ENCODE results near the gene NKD1. TPM values are rescaled to one million over a fixed set of nuclear protein-coding genes. Genes with fewer than 3 reads are reported as not detected.

NKD1 gene
- total and polyA plus RNA-seq, 8 donors = 0.44 to 284 (median 2.1) TPM

DNA sequence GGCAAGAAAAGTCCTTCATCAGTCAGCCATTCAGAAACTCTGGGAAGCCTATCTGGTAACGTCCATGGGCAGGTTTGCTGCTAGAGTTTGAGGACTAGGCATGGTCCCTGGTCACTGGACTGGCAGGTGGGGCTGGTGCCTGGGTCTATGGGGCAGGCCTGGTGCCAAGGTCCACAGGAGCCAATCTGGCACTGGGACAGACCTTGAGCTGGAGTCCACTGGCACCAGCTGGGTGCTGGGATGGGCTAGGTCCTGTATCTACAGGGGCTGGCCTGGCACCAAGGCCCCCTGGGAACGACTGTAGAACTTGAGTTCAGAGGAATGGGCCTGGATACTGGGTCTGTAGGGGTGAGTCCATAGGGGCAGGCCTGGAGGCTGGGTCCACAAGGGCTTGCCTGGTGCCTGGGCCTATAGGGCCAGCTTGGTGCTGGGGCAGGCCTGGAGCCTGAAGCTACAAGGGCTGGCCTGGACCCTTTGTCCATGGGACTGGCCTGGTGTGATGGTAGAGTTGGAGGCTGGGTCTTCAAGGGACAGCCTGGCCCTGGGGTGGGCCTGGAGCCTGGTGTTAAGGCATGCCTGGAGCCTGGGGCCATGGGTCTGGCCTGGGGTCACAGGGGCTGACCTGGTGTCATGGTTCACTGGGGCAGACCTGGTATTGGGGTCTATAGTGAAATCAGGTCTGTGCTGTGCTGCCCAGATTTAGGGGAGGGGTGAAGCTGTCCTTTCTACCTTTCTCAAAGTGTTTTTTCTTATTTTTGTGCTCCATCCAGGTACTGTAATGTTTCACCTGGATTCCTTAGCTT, 30.5 kb upstream of the NKD1 start:
- WGBS, 5 donors = 42 to 61% (median 51%) methylated on average over 2 of the region's 2 CpGs
- no peak for TF ChIP-seq POLR2A (IDR thresholded peaks at IDR 0.05)
- TF ChIP-seq POLR2AphosphoS5 (IDR thresholded peaks at IDR 0.05) = no peak
- TF ChIP-seq EP300 (IDR thresholded peaks at IDR 0.05) = no peak
- no peak for TF ChIP-seq CTCF (IDR thresholded peaks at IDR 0.05)
- Histone ChIP-seq H3K4me3 (no peak overlapping the region), H3K27me3 (peaks cover 0 to 8% (median 4%) of the 10 kb centered on the region in 3 donors), H3K4me1 (no peaks in the 10 kb centered on the region), H3K27ac (no peak overlapping the region), H3K36me3 (no peaks in the 10 kb centered on the region), H3K9me3 (peaks cover 0 to 26% (median 13%) of the 10 kb centered on the region in 4 donors)
- intact Hi-C loops (cut with DNase I; ENCODE audit: low total_unique reads) = no loop called here
- DNase-seq = peak in 1 of 2 donors; percentile 25

DNA sequence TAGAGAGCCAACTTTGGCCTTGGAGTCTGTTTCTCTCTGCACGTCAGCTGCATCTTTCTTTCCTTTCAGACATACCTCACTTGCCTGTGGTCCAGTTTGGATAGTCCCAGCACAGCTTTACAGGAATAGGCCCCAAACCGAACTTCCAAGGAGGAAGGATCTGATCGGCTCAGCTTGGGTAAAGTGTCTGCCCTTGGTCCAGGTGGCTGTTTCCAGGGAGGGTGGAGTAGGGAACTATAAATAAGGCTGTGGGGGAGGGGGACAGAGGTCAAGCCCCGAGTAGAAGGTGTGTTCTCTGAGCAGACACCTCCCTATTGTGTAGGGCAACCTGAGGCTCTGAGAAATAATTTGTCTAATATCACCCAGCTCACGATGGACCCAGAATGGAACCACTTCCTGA, 29.2 kb upstream of the NKD1 start:
- Histone ChIP-seq H3K4me1 (no peaks in the 10 kb centered on the region), H3K27me3 (peaks cover 0 to 14% (median 4%) of the 10 kb centered on the region in 3 donors), H3K27ac (no peak overlapping the region), H3K4me3 (no peak overlapping the region), H3K9me3 (peaks cover 0 to 22% (median 13%) of the 10 kb centered on the region in 4 donors), H3K36me3 (no peaks in the 10 kb centered on the region)
- peak in 1 of 2 donors; percentile 8 for DNase-seq
- intact Hi-C loops (cut with DNase I; ENCODE audit: low total_unique reads) = no loop called here
- 67 to 73% (median 72%) methylated on average over 5 of the region's 5 CpGs for WGBS, 5 donors
- TF ChIP-seq POLR2AphosphoS5 (IDR thresholded peaks at IDR 0.05) (no peak), POLR2A (IDR thresholded peaks at IDR 0.05) (no peak), EP300 (IDR thresholded peaks at IDR 0.05) (no peak), CTCF (IDR thresholded peaks at IDR 0.05) (no peak)

GRCh38 chr16:50519602-50520001, 28.6 kb upstream of the NKD1 start:
- no peaks in the 10 kb centered on the region for H3K4me1 ChIP-seq
- no peak for DNase-seq
- intact Hi-C loops (cut with DNase I; ENCODE audit: low total_unique reads) = no loop called here
- peaks cover 0 to 14% (median 4%) of the 10 kb centered on the region in 3 donors for H3K27me3 ChIP-seq
- H3K36me3 ChIP-seq = no peaks in the 10 kb centered on the region
- no peak overlapping the region for H3K4me3 ChIP-seq
- H3K27ac ChIP-seq = no peak overlapping the region
- 67 to 82% (median 76%) methylated on average over 3 of the region's 3 CpGs for WGBS, 5 donors
- no peak for TF ChIP-seq CTCF (IDR thresholded peaks at IDR 0.05)
- no peak for TF ChIP-seq POLR2AphosphoS5 (IDR thresholded peaks at IDR 0.05)
- TF ChIP-seq EP300 (IDR thresholded peaks at IDR 0.05) = no peak
- no peak for TF ChIP-seq POLR2A (IDR thresholded peaks at IDR 0.05)
- peaks cover 0 to 22% (median 13%) of the 10 kb centered on the region in 4 donors for H3K9me3 ChIP-seq

DNA sequence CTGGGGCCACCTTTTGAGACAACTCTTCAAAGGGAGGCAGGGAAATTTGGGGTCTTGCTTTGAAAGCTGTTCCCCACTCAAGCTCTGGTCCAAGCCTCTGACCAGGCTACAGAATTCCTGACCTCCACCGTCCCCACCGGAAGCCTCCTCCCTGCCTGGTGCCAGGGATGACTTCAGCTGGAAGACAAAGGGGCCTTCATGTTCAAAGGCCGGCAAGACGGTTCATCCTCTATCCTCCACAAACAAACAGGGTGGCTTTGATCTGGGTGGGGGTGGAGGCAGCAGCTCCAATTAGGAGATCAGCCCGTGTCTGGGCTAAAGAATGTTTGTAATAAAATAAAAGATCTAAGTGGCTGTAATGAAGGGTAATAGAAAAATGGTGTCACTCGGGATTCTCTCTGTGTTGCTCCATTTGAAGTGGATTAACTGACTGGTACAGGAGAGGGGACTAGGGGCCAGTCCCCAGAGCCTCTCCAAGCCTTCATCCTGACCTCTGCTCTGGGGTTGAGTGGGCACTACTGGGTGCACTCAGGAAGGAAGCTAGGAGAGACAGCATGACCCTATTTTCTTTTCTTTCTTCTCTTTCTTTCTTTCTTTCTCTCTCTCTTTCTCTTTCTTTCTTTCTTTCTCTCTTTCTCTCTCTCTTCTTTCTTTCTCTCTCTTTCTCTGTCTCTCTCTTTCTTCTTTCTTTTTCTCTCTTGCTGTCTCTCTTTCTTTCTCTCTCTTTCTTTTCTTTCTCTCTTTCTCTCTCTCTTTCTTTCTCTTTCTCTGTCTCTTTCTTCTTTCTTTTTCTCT, 27.5 kb upstream of the NKD1 start:
- DNase-seq = peak in 1 of 2 donors; percentile 9
- Histone ChIP-seq H3K27me3 (peaks cover 0 to 14% (median 4%) of the 10 kb centered on the region in 3 donors), H3K4me3 (no peak overlapping the region), H3K9me3 (peaks cover 0 to 20% (median 13%) of the 10 kb centered on the region in 4 donors), H3K27ac (no peak overlapping the region), H3K4me1 (no peaks in the 10 kb centered on the region), H3K36me3 (no peaks in the 10 kb centered on the region)
- intact Hi-C loops (cut with DNase I; ENCODE audit: low total_unique reads) = no loop called here
- 22 to 46% (median 35%) methylated on average over 6 of the region's 6 CpGs for WGBS, 5 donors
- TF ChIP-seq EP300 (IDR thresholded peaks at IDR 0.05) = no peak
- no peak for TF ChIP-seq POLR2A (IDR thresholded peaks at IDR 0.05)
- no peak for TF ChIP-seq CTCF (IDR thresholded peaks at IDR 0.05)
- TF ChIP-seq POLR2AphosphoS5 (IDR thresholded peaks at IDR 0.05) = no peak

Data from stomach (tissue), 9 donors.